GM11168 (cell line): Measurements from ENCODE around the gene ATF6.

Experiments
- in situ Hi-C: fragments of 300-500 bp; cut with MboI; formaldehyde crosslinking; loops from one replicate; pipeline ENCODE4 v1.12.0; 2022; ENCODE audit warnings: low sequenced_read_pairs; ENCODE audit not compliant: unreplicated experiment

ATF6 gene

DNA sequence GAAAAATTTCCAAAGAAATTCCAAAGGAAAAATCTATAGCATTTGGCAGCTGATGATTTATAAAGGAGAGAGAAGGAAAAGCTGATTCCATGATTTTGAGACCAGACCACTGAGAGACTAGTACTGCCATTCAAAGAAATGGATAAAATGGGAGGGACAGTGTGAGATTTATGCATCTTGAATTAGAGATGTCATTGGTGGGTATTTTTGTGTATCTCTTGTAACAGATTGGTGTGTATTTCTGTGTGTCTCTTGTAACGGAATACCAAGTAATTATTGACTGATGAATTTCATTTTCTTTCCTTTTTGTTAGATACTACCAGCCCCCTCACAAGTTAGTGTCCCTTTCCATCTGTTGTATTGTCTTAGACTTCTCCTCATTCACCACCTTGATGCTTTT, 155.4 kb downstream of the ATF6 start:
- in situ Hi-C loops = no loop called here

DNA sequence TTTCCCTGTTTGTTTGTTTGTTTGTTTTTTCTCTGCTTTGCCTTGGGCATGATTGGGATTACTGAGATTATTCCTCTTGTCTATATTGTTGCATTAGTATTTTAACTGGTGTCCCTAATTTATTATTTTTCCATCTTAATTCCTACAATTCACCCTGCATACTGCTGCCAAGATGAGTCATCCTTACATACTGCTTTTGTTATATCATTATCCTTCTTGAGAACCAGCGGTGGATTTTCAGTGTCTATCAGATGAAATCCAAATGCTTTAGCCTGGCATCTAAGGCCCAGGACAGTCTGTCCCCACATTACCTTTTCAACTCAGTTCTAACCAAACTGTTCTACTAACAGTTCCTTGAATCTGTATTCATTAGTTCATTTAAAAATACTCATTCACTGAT, 155.9 kb downstream of the ATF6 start:
- in situ Hi-C loops = no loop called here

DNA sequence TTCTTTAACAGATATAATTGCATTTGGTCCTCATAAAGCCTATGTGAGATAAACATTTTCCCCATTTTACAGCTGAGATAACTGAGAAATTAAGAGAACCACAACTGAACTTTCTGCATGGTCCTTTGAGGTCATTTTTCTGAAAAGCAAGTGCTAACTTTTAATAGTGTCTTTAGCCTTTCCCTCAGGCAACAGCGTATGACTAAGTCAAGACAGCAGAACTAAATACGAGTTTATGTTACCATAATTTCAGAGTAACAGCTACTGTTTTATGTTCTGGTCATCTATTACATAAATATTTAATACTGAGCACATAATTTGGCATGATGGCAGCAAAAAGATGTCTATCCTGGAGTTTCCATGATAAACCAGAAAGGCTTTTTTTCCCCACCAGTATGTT, 161.9 kb downstream of the ATF6 start:
- in situ Hi-C loops = no loop called here

DNA sequence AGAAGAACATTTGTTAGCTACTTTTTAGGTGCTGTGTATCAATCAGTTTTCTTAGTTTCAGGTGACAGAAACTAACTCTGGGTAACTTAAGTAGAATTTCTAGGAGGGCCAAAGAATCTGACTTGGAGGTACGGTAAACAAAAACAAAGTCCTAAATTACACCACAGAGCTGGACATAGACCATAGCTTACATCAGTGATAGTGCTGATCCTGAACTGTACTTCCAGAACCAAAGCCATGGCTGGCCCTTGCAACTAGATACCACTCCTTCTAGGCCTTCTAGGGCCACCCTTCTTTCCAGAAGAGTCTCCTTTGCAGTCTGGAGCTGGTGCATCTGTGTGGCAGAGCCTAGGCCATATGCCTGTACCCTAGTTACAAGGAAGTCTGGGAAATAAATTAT, 163.0 kb downstream of the ATF6 start:
- in situ Hi-C loops = no loop called here

DNA sequence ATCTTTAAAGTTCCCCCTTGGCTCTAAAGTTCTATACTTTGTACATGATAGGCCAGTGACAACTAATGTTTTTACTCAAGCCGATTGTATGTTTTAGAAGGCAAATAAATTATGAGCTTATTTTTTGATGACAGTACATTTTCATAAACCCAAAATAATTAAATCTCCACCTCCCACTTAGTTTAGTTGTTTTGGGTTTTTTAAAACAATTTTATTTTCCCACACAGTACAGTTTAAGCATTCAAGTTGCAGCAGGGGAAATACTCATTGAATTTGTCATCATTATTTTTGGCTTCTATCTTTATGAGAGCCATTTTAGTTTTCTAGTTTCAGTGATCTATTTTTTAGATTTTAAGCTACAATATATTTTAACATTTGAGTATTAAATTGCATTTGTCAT, 163.9 kb downstream of the ATF6 start:
- in situ Hi-C loops = no loop called here

DNA sequence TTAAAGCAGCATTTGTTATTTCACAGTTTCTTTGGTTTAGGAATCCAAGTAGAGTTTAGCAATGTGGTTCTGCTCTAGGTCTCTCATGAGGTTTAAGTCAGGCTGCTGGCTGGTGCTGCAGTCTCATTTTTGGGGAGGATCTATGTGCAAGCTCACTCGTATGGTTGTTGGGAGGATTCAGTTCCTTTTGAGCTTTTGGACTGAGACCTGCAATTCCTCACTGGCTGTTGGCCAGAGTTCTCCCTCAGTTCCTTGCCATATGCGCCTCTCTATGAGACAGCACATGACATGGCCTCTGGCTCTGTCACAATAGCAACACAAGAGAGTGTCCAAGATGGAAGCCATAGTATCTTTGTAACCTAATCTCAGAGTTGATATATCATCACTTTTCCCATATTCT, 166.5 kb downstream of the ATF6 start:
- in situ Hi-C loops = no loop called here

DNA sequence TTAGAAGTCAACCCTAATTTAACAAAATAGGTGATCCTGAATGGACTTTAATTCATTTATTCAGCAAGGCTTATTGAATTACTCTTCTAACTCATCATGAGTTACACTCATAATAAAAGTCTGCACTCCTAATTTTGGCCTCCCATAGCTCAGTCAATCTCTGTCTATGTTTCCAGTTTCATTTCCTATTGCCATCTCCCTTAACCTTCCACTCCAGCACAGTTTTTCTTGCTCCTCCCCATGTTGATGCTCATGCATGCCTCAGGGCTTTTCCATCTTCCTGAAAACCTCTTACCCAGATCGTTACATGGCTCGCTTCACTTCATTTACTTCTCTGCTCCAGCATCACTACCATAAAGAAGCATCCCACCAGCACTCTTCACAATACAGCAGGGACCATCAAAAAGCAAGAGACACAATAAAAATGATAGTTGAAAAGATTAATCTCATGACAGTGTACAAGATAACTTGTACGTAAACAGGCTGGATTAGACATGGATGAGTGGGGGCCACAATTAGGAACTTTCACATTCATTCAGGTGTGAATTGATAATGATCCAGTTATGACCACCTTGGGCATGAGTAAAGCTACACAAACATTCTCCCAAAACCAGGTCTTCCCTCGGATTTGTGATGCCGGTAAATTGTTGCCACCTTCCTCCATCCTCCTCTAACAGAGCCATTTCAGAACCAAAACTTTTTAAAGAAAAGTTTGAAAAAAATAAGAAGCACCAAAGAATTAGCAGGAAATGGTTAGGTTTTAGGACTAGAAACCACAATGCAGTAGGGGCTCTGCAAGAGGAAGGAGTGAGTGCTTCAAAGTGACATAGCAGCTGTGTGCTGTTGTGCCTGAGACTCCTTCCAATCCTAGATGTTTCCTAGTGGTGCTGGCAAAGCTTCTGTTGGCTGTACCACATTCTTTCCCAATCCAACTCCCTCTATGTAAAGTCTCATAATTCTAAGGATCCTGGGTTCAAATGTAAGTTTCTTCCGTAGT, 167.8 kb downstream of the ATF6 start:
- in situ Hi-C loops = no loop called here

DNA sequence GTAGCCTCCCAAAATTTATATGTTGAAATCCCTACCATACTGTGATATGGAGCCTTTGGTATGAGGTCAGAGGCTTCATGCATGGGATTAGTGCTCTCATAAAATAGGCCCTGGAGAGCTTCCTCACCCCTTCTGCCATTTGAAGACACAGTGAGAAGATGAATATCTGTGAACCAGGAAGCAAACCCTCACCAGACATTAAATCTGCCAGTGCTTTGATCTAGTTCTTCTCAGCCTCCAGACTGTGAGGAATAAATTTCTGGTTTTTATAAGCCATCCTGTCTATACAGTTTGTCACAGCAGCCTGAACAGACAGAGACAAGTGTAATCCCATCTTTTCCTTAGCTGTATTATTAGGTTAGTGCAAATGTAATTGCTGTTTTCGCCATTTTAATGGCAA, 169.1 kb downstream of the ATF6 start:
- in situ Hi-C loops = no loop called here

DNA sequence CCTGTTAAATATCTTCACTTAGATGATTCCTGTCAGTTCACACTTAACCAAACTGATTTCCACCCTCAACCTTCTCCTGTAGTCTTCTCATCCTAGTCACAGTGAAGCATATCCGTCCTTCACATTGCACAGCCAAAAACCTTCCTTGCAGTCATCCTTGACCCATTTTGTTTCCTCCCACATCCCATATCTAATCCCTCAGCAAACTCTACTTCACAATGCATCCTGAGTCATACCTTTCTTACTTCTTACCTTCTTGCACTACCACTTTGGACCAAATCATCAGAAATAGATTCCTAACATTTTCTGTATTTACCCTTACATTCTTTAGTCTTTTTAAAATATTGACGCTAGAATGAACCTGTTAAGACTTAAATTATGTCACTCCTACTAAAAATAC, 170.7 kb downstream of the ATF6 start:
- in situ Hi-C loops = no loop called here

DNA sequence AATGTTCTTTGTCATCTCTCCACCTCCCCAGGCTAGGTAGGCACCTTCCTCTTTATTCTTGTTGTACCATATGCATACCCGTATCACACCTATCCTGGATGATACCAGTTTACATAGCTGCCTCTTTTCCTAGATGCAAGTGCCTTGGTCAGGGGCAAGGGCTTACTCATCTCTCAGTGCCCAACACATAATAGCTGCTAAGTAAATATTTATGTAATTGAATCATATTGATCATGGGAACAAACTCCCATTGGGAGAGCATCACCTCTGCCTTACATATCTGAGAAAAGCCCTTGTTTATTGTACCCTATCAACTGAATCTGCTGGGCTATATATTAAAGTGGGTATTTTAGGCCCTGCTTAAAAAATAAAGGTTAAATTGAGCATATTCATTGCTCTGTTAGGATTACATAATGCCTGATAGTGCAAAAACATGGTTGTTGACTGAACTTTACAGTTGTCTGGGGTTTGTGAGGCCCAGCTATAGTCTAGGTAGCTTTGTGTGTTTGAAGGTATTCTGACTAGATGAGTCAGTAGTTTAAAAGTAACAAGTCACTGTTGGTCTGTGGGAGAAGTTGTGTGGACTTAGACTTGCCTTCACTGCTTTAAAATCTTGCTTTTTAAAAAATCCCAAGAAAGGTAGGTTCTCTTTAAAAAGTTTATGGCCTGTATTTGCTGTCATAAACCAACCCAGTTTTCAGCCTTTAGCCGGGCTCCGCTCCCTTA, 174.9 kb downstream of the ATF6 start:
- in situ Hi-C loops = no loop called here

DNA sequence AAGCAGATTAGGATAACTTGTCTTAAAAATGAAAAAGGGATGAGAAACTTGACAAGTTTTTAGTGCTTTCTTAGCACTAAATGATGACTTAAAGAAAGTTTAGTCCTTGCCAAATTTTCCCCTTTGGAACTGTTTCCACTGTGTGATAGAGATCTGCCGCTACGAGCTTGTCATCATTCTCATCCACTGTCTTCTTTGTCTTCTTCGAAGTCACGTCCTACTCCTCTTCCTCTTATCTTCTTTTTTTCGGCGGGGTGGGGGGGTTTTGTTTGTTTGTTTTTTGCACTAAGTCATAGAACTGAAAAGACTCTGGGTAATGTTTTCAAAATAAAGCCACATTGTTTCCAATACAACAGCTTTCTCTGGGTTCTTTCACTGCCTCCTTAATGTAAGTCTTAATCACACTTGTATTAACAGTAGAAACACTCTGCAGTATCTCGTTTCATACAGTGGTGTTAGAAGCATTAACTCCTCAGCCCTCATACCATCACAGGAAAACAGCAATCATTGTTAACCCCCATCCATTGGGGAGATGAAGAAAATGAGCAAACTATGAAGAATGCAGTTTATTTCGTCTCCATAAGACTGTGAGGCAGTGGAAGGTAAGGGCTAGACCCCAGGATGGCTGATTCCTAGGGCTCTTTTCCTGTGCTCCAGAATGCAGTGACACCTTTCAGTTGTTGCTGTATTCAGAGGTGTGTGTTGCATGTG, 175.8 kb downstream of the ATF6 start:
- in situ Hi-C loops = no loop called here

DNA sequence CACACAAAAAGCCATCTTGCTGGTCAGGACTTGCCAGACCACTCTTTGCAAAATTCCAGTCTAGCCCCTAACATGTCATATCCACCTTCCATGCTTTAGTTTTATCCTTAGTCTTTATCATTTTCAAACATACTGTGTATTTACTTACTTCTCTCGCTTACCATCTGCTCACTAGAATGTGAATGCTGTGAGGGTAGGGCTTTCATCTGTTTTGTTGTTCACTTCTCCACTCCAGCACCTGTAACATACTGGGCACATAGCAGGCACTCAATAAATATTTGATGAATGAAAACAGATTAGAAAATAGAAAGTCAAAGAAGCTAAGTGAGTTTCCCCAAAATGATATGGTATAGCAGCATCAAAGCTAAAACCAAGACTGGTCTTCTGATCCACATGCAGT, 177.6 kb downstream of the ATF6 start:
- in situ Hi-C loops = no loop called here

DNA sequence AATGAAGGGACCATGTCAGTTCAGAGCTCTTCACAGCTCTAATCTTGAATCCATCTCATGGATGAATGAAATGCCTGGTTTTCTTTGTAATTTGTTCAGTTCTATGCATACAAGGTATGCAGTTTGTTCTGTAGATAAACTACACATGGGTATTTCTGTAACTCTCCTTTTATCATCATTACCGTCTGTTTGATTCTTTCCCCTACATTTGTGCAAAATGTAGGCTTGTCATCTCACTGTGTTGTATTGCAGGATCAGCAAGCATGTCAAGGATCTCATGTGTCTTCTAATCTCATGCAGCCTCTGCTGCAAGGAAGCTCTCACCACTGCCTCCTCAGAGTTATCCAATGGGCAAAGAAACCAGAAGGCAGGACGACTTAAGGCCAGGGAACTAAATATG, 178.3 kb downstream of the ATF6 start:
- in situ Hi-C loops = no loop called here

DNA sequence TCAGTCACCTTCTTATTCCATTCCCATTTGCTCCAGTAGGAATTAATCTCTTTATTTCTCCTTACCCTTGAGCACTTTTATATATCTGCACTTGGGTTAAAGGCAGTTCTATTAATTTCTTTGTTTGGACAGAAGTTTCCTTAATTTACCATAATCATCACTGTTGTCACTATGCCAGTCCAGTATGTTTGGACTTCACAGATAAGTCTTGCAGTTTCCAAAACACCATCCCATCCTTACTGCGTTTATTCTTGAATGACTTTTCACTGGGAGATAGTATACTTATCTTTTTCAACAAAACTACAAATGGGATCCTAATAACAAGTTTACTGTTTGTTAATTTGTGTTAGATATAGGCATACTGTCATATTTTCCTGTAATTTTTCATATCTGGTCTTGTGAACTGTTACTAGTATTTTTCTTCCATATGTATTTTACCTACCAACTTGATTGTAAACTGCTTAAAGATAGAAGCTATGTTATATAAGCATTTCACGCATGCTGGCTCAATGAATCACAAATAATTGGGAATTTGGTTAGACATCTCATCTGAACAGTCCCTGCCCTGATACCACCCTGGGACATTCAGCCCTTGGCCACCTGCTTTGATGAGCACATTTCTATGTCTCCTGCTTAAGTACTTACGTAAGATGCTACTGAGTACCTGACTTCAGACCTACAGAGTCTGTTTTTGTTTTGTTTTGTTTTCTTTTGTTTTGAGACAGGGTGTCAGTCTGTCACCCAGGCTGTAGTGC, 179.4 kb downstream of the ATF6 start:
- in situ Hi-C loops = no loop called here

DNA sequence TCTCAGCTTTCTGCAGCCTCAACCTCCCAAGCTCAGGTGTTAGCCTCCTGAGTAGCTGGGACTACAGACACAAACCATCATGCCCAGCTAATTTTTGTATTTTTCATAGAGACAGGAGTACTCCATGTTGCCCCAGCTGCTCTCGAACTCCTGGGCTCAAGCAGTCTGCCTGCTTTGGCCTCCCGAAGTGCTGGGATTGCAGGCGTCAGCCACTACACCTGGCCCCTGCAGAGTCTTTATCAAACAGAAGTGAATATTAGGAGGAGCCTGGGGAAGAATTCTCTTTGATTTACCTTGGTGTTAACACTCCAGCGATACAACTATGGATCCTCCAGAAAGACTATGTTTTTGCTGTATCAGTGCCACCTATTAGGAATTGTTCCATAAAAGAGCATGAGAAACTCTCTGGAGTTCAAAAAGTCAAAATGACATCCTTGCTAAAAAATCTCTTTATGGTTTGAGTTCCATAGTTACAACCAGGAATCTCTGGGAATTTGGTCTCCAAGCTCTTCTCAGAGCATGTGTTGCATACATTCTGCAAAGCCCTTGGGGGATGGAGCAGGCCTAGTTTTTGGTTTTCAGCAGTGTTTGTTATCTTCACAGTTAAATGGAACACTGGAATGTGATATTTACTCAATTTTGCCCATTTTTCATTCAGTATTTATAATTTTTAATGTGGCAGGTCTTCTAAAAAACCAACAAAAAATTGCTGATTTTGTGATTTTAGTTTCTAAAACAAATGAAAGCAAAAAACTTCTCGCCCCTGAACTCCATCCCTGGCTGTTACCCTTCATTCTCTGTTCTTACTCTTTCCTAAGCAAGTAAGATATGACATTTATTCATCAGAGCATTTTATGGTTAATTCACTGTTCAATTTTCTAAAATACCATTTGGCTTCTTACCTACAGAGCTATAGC, 180.2 kb downstream of the ATF6 start:
- in situ Hi-C loops = no loop called here

DNA sequence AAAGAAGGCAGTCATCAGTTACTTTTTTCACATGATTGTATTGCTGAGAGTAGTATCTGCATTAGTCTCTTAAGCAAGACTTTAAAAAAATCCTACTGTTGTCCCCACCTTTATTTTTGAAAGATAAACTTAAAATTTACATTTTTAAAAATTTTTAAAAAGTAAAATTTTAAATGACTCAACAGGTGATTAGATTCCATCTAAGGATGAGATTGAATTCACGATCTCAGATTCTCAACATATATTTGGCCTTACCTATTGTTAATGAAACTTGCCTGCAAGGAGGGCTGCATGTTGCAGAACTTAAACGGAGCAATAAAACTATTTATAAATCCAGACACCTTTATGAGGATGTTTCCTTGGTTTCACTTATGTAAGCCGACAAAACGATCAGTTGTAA, 182.3 kb downstream of the ATF6 start:
- in situ Hi-C loops = no loop called here

DNA sequence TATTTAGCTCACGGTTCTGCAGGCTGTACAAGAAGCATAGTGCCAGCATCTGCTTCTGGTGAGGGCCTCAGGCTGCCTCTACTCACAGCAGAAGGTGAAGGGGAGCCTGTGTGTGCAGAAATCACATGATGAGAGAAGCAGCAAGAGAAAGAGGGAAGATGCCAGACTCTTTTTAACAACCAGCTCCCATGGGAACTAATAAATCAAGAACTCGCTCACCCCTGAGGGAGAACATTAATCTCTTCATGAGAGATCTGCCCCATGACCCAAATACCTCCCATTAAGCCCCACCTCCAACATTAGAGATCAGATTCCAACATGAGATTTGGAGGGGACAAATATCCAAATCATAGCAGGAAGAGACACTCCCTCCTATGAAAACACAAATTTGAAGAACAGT, 183.4 kb downstream of the ATF6 start:
- in situ Hi-C loops = no loop called here

DNA sequence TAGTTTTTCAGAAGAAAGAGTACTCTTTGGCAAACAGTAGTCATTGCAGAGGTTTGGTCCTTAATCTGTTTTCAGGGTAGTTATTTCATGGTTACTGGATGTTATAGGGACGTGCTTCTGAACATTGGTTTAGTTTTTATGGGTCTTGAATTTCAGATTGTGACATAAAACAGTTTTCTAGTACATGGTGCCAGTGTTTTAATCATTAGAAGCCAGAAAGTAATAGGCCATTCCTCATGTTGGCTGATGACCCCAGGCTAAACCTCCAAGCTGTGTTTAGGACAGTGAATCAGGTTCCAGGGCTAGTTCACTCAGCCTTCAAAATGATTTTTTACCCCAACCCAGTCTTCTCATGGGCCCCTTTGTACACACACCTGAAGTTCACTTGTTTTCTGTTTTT, 184.3 kb downstream of the ATF6 start:
- in situ Hi-C loops = no loop called here

DNA sequence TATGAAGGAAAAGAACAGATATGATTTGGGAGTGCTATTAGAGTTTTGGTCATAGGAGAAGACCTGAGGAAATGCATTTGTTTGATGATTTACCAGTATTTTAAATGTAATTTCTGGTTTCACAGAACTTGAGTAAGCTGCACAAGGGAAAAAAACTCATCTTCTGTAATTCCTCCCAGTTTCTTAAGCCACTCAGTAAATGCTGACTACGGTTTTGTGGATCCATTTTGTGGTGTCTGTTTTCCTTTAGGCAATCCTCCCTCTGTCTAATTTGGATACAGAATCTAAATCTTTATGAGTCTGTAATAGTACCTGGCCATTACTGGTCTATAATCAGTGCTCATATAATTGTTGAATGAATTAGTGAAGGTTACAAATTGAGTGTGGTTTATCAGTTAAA, 185.5 kb downstream of the ATF6 start:
- in situ Hi-C loops = no loop called here
